Measurements from ENCODE around the gene PRR16. TPM values are rescaled to one million over a fixed set of nuclear protein-coding genes. Genes with fewer than 3 reads are reported as not detected.

PRR16 gene
- total RNA-seq, 1 donor from 2014 or later, result 5.2 TPM

- DNase-seq, result no peak
Observed at GRCh38 chr5:120463006-120463680, 957 bp upstream of the PRR16 start.

GRCh38 chr5:120464627-120465435, 731 bp downstream of the PRR16 start:
- DNase-seq, result peak; percentile 51

- DNase-seq, result peak; percentile 61
Observed at GRCh38 chr5:120465436-120465961, 1.4 kb downstream of the PRR16 start.

GRCh38 chr5:120466341-120467006, 2.4 kb downstream of the PRR16 start:
- DNase-seq, result no peak

GRCh38 chr5:120471971-120472370, 7.9 kb downstream of the PRR16 start:
- no peak for DNase-seq

- DNase-seq, result no peak
Observed at GRCh38 chr5:120472911-120473310, 8.8 kb downstream of the PRR16 start.

- no peak for DNase-seq
Observed at GRCh38 chr5:120473332-120473731, 9.2 kb downstream of the PRR16 start.

GRCh38 chr5:120476063-120476462, 12.0 kb downstream of the PRR16 start:
- DNase-seq, result no peak

- DNase-seq, result peak; percentile 61
Observed at GRCh38 chr5:120479066-120479465, 15.0 kb downstream of the PRR16 start.

GRCh38 chr5:120499876-120500563, 35.9 kb downstream of the PRR16 start:
- DNase-seq, result no peak

GRCh38 chr5:120502531-120502930, 38.4 kb downstream of the PRR16 start:
- DNase-seq, result no peak

GRCh38 chr5:120503341-120503740, 39.2 kb downstream of the PRR16 start:
- no peak for DNase-seq

- DNase-seq, result no peak
Observed at GRCh38 chr5:120504057-120504456, 40.0 kb downstream of the PRR16 start.

GRCh38 chr5:120507197-120507596, 43.1 kb downstream of the PRR16 start:
- no peak for DNase-seq

- DNase-seq, result no peak
Observed at GRCh38 chr5:120507800-120508463, 43.8 kb downstream of the PRR16 start.

- DNase-seq, result peak; percentile 18
Observed at GRCh38 chr5:120509053-120509452, 45.0 kb downstream of the PRR16 start.

GRCh38 chr5:120510098-120510637, 46.1 kb downstream of the PRR16 start:
- no peak for DNase-seq

- no peak for DNase-seq
Observed at GRCh38 chr5:120510994-120511686, 47.0 kb downstream of the PRR16 start.

GRCh38 chr5:120512068-120512467, 48.0 kb downstream of the PRR16 start:
- no peak for DNase-seq

- no peak for DNase-seq
Observed at GRCh38 chr5:120512791-120513650, 48.9 kb downstream of the PRR16 start.

Data from tongue (tissue), 2 donors.